PC-3 (cell line): Measurements from ENCODE around the gene KCNQ2. TPM values are rescaled to one million over a fixed set of nuclear protein-coding genes. Genes with fewer than 3 reads are reported as not detected.

Experiments
- ATAC-seq: fragments of 200-7000 bp; cut with Tn5 transposase; 2 replicates; pipeline ENCODE4 v1.9.1; 2020; ENCODE audit warnings: mild to moderate bottlenecking, moderate library complexity
- BruUV-seq: library from RNA; stranded (reverse); fragments of 400-500 nt; replicated peaks from 2 replicates; lab custom pipeline; 2021; lab: Mats Ljungman, UMichigan
- CTCF ChIA-PET: fragments of 300-600 bp; sonication (Branson Sonifier 250); formaldehyde crosslinking; loops from one replicate; lab custom pipeline; 2022; ENCODE audit warnings: antibody characterized with exemption; lab: Charles Lee
- POLR2A ChIA-PET: fragments of 300-600 bp; sonication (Branson Sonifier 250); formaldehyde crosslinking; loops from one replicate; lab custom pipeline; 2022; ENCODE audit warnings: antibody characterized with exemption; ENCODE audit not compliant: unreplicated experiment; lab: Charles Lee
- DNase-seq: peaks from one replicate; pipeline ENCODE4 v3.0.0-alpha.2; 2015
- H2AFZ ChIP-seq: fragments of 300-600 bp; sonication (generic); 2 replicates; pipeline ENCODE4 v1.6.0; 2016; ENCODE audit warnings: antibody characterized with exemption, low read length
- H3F3A ChIP-seq: fragments of 300-600 bp; sonication (generic); one replicate; pipeline ENCODE4 v1.6.0; 2017; ENCODE audit warnings: antibody characterized with exemption, low read length, control low read depth, mild to moderate bottlenecking; ENCODE audit not compliant: unreplicated experiment
- H3K27ac ChIP-seq: fragments of 300-600 bp; sonication (generic); 2 replicates; pipeline ENCODE4 v1.5.1; 2016; ENCODE audit warnings: mild to moderate bottlenecking, low read length
- H3K27me3 ChIP-seq: fragments of 300-600 bp; sonication (generic); 2 replicates; pipeline ENCODE4 v1.6.1; 2016; ENCODE audit warnings: low read length, mixed read lengths
- H3K36me3 ChIP-seq: fragments of 300-600 bp; sonication (generic); 2 replicates; pipeline ENCODE4 v1.6.1; 2016; ENCODE audit warnings: low read depth, mixed run types, low read length, mixed read lengths
- H3K4me1 ChIP-seq: fragments of 300-600 bp; sonication (generic); 2 replicates; pipeline ENCODE4 v1.5.1; 2016; ENCODE audit warnings: low read length; ENCODE audit not compliant: insufficient read depth
- H3K4me2 ChIP-seq: fragments of 300-600 bp; sonication (generic); 2 replicates; pipeline ENCODE4 v1.6.0; 2016; ENCODE audit warnings: low read length
- H3K4me3 ChIP-seq: fragments of 300-600 bp; sonication (generic); 2 replicates; pipeline ENCODE4 v1.5.1; 2016; ENCODE audit warnings: mild to moderate bottlenecking, low read length, mixed read lengths
- H3K79me2 ChIP-seq: fragments of 300-600 bp; sonication (generic); 2 replicates; pipeline ENCODE4 v1.6.1; 2017; ENCODE audit warnings: low read length, mixed read lengths
- H3K9ac ChIP-seq: fragments of 300-600 bp; sonication (generic); 2 replicates; pipeline ENCODE4 v1.6.0; 2016; ENCODE audit warnings: mild to moderate bottlenecking, low read length
- H3K9me2 ChIP-seq: fragments of 300-600 bp; sonication (generic); replicated peaks from 2 replicates; pipeline ENCODE4 v1.6.1; 2016; ENCODE audit warnings: mixed run types, low read length, mixed read lengths
- H3K9me3 ChIP-seq: fragments of 300-600 bp; sonication (generic); 2 replicates; pipeline ENCODE4 v1.6.1; 2016; ENCODE audit warnings: low read length, mixed read lengths
- H4K20me1 ChIP-seq: fragments of 300-600 bp; sonication (generic); 2 replicates; pipeline ENCODE4 v1.6.1; 2016; ENCODE audit warnings: low read length, mixed read lengths
- CTCF ChIP-seq: fragments of 300-600 bp; sonication (generic); conservative IDR thresholded peaks from 2 replicates; pipeline ENCODE4 v1.5.1; 2017; ENCODE audit warnings: antibody characterized with exemption, low read depth, mild to moderate bottlenecking, low read length
- EZH2 ChIP-seq: fragments of 300-600 bp; sonication (generic); IDR thresholded peaks from one replicate; pipeline ENCODE4 v1.6.1; 2017; ENCODE audit warnings: antibody characterized with exemption, mild to moderate bottlenecking, low read length; ENCODE audit not compliant: unreplicated experiment
- EZH2phosphoT487 ChIP-seq: fragments of 300-600 bp; sonication (generic); IDR thresholded peaks from 2 replicates; pipeline ENCODE4 v1.6.1; 2018; ENCODE audit warnings: mild to moderate bottlenecking, antibody characterized with exemption, low read length, borderline replicate concordance
- intact Hi-C: fragments of 100-400 bp; cut with micrococcal nuclease; formaldehyde crosslinking; loops from 2 replicates; pipeline ENCODE4 v1.9.0; 2023
- total RNA-seq: library from RNA; depleted of rRNA; stranded (reverse); fragments of >200 nt; gene quantifications from 2 replicates; pipeline ENCODE4 v1.2.3, GENCODE V29; 2014

Gene KCNQ2
- total RNA-seq, 1 experiment from 2014 or later: not detected

DNA sequence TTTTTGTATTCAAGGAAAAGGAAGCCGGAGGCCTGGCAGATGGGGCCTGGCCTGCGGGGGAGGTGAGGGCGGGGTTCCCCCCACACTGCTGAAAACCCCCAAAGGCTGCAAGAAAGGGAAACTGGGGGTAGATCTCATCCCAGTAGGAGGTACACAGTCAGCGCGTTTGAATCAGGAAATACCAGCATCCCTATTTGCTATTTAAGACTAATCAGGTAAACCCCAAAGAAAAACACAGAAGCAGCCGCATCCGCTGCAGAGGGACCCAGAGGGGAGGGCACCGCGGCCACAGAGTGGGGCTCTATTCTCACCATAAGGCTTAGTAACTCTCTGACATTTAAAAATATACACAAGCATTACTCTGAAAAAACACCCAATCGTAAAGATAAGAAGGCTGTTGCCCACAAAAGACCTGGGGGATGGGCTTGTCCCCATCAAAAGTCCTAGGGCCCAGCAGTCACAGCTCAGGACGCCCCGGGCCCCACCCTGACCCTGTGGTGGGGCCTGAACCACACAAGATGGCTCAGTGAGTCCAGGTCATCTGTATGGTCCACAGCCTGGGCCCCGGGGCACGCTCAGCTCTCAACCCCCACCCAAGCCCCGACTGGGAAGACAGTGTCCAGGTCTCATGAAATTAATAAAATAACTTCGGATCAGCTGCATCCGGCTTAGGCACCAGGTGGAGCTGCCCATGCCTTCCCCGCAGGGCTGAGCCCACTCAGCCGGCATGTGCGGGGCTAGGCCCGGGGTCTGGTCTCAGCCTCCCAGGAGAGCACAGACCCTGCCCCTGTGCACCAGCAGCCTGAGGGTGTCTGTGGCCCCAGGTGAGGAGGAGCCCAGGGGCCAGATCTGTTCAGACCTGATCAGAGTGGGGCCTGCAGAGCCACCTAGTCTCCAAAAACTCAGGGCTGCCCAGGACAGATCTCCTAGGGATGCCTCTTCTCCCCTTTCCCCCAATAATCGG is 31.0 kb downstream of the KCNQ2 start:
- CTCF ChIA-PET: interaction anchor here (0.6 to 0.7 kb wide), 2 partner anchors 12 to 97 kb away, joined by 3 to 4 read pairs; no protein-coding TSS in a partner anchor
- no peaks in the 10 kb centered on the region for H3K9me2 ChIP-seq
- H3K79me2 ChIP-seq: no peaks in the 10 kb centered on the region
- H4K20me1 ChIP-seq: no peaks in the 10 kb centered on the region
- H3K27me3 ChIP-seq: no peaks in the 10 kb centered on the region
- no peak overlapping the region for H2AFZ ChIP-seq
- H3K36me3 ChIP-seq: no peaks in the 10 kb centered on the region
- POLR2A ChIA-PET: interaction anchor here (1.0 kb wide), 1 partner anchor 79 kb away, joined by 12 read pairs; no protein-coding TSS in a partner anchor
- H3K27ac ChIP-seq: no peak overlapping the region
- H3K4me3 ChIP-seq: no peak overlapping the region
- intact Hi-C loops: loop anchor here (1.0 kb wide), 1 partner anchor 79 kb away; the partner anchor contains the start of gene PPDPF
- ATAC-seq: peak; percentile 19
- TF ChIP-seq EZH2 (no peak), CTCF (no peak), EZH2phosphoT487 (no peak)
- H3K9ac ChIP-seq: no peak overlapping the region
- H3K4me1 ChIP-seq: no peaks in the 10 kb centered on the region
- DNase-seq: no peak
- H3F3A ChIP-seq: no peaks in the 10 kb centered on the region
- no TSS peak for BruUV-seq
- no peaks in the 10 kb centered on the region for H3K9me3 ChIP-seq
- no peak overlapping the region for H3K4me2 ChIP-seq

GRCh38 chr20:63440366-63440955 is 32.0 kb downstream of the KCNQ2 start:
- POLR2A ChIA-PET: no interaction called here
- ATAC-seq: no peak
- CTCF ChIA-PET: no interaction called here

More at GRCh38 chr20:63440366-63440955, 32.0 kb downstream of the KCNQ2 start:
- H3F3A ChIP-seq: no peaks in the 10 kb centered on the region
- H3K36me3 ChIP-seq: no peaks in the 10 kb centered on the region
- H3K27ac ChIP-seq: no peak overlapping the region
- no peaks in the 10 kb centered on the region for H3K9me2 ChIP-seq
- H3K9me3 ChIP-seq: no peaks in the 10 kb centered on the region
- H3K27me3 ChIP-seq: no peaks in the 10 kb centered on the region
- no peak overlapping the region for H3K9ac ChIP-seq
- intact Hi-C loops: no loop called here
- H4K20me1 ChIP-seq: no peaks in the 10 kb centered on the region
- H3K4me3 ChIP-seq: no peak overlapping the region
- H3K4me2 ChIP-seq: no peak overlapping the region
- H3K4me1 ChIP-seq: no peaks in the 10 kb centered on the region
- no peak overlapping the region for H2AFZ ChIP-seq
- no peak for DNase-seq
- H3K79me2 ChIP-seq: no peaks in the 10 kb centered on the region
- BruUV-seq: no TSS peak
- TF ChIP-seq EZH2phosphoT487: no peak
- no peak for TF ChIP-seq CTCF
- TF ChIP-seq EZH2: no peak
